Right kidney (tissue), 1 donor: ENCODE data around the gene GPX4.

Source experiments
- DNase-seq: peaks from one replicate; pipeline ENCODE4 v3.0.0-alpha.2; 2016

Gene GPX4

DNA sequence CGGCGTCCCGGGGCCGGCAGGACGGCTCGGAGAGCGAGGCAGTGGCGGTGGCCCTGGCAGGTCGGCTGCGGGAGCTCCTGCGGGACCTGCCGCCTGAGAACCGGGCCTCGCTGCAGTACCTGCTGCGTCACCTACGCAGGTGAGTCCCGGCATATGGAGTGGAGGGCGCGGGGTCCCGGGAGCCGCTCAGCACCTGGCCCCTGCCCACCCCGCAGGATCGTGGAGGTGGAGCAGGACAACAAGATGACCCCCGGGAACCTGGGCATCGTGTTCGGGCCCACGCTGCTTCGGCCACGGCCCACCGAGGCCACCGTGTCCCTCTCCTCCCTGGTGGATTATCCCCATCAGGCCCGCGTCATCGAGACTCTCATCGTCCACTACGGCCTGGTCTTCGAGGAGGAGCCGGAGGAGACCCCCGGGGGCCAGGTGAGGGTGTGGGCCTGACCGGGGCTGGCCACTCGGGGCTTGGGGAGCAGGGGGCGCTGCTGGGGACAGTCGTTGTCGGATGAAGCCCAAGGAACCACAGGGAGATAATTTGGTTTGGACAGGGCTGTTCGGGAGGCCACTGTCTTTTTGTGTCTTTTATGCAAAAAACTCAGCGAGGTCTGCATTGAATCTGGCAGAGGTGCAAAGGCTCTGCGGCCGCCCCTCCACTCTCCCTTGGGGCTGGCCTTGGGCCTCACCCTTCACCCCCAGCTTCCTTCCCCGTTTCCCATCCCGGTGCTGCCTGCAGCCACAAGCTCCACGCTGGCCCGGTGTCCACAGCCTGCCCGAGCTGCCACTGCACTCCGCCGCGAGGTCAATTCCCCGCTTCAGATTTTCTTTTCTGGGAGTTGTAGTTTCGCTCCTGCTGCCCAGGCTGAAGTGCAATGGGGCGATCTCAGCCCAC is 20.6 kb upstream of the GPX4 start:
- DNase-seq, result peak; percentile 49

DNA sequence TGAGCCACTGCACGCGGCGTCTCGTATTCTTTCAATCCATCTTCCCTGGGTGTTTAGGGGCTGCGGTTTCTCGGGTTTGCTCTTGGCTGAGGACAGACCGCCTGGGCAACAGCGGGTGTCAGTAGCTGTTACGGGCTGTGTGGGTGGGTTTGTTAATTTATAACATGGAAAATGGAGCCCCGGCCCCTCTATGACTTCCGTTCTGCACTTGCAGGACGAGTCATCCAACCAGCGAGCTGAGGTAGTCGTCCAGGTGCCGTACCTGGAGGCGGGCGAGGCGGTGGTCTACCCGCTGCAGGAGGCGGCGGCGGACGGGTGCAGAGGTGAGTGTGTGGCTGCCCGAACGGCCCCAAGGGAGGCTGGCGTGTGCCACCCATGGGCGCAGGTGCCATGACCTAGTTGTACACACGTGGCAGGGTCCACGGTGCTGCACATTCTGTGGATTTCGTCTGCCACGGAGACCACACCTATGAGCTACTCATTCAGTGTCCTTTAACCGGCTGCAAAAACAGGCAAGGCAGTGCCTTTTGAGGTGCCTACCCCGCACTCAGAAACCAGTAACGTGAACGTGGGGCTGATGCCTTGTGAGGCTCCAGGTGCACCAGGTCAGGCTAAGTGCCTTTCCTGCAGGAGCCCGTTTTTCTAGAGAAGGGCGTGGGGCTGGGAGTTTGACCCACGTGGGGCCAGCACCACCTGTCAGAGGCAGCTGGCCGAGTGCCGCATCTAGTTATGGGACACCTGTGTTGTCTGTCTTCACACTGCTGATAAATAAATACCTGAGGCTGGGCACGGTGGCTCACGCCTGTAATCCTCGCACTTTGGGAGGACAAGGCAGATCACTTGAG is 19.5 kb upstream of the GPX4 start:
- no peak for DNase-seq

DNA sequence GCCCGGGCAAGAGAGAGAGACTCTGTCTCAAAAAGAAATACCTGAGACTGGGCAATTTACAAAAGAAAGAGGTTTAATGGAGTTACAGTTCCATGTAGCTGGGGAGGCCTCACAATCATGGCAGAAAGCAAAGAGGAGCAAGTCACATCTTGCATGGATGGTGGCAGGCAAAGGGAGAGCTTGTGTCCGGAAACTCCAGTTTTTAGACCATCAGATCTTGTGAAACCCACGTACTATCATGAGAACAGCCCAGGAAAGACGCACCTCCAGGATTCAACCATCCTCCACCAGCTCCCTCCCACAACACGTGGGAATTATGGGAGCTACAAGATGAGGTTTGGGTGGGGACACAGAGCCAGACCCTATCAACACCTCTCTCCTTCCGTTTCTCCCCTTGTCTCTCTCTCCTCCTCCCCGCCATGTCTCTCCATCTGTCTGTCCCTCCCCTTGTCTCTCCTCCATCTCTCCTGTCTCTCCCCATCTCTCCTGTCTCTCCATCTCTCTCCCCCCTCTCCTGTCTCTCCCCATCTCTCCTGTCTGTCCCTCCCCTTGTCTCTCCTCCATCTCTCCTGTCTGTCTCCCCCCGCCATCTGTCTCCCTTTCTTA is 18.6 kb upstream of the GPX4 start:
- no peak for DNase-seq

DNA sequence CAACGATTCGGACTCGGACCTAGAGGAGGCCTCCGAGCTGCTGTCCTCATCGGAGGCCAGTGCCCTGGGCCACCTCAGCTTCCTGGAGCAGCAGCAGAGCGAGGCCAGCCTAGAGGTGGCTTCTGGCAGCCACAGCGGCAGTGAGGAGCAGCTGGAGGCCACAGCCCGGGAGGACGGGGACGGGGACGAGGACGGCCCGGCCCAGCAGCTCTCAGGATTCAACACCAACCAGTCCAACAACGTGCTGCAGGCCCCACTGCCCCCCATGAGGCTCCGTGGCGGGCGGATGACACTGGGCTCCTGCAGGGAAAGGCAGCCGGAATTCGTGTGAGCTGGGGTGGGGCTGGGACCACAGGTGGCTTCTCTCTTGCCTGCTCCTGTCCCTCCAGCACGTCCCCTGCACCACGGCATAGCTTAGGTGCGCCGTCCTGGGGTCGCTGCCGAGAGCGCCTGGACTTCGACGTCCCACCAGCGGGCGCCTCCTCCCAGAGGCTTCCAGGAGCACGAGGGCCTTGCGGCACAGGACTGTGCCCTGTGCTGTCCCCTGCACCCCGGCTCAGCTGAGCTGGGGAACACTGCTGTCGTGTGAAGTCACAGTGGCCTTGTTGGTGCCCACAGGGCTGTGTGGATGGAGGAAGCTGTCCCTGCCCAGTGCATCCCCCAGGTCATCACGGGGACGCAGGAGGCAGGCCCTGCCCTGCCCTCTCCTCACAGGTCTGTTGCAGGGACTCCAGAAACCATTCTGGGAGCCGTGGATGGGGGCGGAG is 17.9 kb upstream of the GPX4 start:
- DNase-seq, result no peak

DNA sequence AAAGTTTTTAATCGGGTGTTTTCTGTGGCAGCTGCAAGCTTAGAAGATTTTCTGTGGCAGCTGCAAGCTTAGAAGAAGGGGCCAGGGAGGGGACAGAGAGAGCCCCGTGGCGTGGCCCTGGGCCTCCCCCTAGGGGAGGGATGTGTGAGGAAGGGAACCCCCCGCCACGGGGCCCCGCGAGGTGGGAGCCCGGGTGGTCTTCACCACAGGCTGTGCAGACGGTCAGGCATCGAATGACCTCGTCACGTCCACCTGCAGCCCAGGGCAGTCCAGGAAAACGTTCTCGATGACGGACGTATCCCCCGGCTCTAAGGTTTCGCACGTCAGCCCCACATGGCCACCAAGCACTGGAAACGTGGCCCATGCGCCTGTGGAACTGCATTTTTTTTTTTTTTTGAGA is 17.2 kb upstream of the GPX4 start:
- DNase-seq, result no peak

DNA sequence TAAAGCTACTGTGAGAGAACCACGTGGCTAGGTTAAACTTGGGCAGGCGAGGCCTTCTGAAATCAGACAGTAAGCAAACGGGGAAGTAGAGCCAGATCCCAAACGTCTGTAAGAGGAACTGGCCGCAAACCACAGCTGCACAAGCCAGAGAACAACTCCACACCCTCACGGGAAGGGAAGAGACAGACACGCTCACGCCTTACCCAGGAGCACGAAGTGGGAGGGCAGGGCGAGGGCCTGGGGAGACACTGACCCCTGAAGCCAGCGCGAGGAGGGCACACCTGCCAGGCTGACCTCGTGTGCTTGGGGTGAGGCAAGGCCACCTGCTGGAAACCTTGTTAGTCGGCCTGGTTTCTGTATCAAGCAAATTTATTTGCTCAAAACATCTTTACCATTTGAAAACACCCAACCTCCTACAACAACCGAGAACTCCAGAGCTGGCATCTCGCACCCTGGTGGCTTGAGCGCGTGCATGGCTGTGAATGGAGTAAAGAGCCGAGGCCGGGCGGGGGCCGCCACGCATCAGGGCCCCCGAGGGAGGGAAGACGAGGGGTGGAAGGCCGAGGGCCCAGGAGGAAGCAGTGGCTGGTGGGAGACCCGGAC is 15.9 kb upstream of the GPX4 start:
- DNase-seq, result no peak

DNA sequence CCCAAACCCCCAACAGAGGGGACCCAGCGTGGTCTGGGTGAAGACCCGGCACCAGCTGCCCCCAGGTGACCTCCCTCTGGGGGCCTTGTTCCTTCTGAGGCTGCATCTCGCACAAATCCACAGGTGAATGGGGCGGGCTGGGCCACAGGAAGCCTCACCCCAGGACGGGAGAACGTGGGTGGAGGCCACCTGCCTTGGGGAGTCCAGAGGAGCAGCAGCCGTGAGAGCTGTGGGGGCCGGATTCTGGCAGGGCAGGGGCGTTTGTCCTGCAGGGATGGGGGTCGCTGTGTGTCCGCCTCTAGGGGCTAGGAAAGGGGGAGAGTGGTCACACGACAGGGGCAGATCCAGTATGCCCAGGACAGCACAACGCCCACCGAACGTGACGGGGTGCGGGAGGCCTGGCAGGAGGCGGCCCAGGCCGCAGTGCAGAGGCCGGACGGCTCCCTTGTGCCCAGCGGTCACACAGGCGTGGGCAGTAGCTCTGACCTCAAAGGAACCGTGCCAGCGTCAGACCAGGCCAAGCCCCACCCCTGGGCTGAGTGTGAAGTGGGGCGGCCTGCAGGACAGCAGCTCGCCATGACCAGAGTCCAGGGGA is 15.3 kb upstream of the GPX4 start:
- no peak for DNase-seq

DNA sequence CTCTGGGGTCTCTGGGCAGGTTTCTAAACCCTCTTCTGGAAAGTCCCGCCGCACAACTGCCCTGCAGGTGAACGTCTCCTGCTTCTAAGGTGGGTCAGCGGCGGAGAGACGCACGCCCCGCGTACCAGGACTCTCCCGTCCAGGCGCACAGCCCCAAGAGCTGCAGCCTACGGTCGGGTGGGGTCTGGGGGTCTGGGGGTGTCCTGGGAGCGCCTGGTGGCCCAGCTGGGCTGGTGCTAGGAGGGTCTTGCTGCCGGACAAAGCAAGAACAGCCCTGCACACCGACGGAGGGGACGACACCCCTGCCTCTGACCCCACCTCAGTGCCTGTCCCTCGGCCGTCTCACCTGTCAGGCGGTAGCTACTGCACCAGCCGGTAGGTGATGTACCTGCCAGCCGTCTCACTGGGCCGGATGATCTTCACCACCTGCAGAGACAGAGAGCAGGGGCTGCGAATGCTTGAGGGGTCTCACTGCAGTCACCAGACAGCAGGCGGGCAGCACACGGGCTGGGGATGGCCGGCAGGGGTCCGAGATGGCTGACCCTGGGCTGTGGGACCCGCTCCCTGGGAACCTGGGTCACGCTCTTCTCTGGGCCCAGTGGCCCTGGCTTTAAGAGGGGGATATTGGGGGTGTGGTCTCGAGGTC is 14.5 kb upstream of the GPX4 start:
- no peak for DNase-seq

DNA sequence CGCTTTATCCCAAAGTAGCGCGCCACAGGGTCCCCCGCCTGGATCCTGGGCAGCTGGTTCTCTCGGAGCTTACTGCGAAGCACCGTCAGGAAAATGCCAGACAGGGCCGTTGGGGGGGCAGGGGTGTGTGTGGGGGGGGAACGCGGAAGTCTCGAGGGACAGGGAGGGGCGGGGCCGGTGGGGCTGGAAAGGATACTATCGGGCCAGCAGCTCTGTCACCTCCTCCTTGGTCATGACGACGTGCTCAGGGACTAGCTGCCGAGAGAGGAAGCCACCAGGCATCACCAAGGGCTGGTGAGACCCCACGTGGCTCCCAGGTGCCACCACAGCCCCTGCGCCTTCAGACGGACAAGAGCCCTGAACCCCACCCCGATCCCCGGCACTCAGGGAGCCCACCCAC is 13.9 kb upstream of the GPX4 start:
- DNase-seq, result no peak

DNA sequence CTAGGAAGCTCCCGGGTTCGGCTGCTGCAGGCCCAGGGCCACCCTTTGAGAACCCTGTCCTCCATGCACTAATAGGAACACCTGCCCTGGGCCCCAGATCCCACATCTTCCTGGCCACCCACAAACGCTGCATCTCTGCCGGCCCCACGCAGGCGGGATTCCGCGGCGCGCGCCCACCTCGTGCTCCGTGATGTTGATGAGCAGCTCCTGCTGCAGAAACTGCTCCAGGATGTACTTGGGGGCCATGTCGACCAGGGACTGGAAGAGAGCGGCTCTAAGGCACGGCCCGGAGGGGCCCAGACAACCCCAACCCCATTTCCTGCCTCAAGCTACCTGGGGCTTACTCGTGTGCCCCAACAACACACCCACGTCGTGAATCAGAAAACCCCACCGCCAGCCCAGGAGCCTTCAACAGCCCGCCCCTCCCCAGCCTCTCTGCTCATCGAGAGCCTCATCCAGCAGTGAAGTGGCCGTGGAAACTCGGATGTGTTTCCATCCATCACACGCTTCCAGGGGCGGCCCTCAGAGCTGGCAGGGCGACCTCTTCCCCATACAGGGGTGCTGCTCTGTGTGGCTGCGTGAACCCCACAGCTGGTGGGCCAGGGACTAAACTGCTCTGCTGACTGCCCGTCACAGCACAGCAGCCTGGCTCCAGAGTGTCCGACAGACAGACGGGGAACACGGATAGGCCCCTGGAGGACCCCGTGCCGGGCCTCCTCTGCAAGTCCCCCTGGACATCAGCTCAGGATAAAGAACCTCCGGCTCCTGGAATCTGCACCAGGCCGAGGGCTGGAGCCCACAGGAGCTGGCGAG is 12.9 kb upstream of the GPX4 start:
- no peak for DNase-seq

DNA sequence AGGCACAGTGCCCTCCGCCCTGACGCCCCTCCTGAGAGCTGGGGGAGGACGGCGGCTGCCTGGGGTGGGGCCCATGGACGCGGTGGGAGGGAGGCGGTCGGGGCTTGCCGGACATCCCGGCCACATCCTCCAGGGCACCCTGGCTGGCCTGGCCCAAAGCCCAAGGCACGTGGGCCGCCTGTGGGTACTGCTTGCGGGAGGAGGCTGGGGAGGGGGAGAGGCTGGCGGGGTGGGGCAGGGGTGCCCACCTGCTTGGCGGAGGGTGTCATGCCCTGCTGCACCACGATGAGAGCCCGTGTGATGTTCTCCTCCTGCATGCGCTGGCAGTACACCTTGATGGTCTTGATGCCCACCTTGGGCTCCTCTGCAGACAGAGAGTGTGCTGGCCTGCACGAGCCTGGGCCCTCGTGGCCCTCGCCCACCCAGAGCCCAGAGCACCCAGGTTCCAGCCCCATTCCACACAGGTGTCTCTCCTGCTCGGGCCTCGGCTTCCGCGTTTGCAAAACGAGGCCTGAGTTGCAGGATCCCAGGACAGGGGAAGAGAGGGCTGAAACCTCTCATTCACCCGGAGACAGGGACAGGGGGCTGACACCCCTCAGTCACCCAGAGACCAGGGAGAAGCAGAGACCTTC is 12.1 kb upstream of the GPX4 start:
- DNase-seq, result no peak

DNA sequence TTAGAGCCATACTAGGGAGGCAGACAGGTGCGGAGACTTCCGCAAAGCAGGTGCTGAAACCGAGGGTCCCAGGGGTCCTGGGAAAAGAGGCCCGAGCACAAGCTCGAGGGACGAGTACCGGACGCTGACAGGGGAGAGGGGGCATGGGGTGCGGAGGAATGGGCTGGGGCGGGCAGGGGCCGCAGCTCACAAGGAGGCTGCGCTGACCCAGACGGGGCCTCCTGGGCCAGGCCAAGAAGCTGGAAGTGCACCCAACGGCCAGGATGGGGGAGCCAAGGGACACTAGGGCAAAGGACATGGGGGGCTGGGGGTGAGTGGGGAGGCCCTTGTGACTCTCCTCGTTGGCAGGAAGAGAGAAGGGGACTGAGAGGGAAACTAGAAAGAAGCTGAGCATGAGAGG is 10.5 kb upstream of the GPX4 start:
- no peak for DNase-seq

DNA sequence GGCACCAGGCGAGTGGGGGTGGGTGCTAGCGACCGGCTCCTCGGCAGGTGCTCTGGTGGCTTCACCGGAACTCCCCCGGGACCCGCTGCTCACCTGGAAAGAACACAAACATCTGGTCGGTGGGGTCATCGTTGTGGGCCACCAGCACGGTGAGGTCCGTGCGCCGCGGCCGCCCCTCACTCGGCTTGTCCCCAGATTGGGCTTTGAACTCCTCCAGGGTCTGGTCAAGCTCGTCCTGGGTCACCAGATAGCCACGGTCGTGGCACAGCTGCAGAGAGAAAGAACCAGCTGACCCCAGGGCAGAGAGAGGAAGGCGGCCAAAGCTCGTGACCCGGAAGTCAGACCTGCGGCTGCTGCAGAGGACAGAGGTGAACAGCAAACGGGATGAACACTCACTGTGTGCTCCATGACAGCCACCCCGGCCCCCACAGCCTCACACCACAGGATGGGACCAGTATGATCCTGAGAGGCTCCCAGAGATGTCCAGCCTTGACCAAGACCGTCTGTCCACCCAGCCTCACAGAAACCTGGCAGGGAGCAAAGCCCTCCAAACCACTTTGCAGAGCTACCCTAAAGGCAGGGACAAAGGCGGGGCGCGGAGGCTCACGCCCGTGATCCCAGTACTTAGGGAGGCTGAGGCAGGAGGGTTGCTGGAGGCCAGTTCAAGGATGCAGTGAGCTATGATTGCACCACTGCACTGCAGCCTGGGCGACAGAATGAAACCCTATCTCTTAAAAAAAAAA is 9.8 kb upstream of the GPX4 start:
- DNase-seq, result no peak

DNA sequence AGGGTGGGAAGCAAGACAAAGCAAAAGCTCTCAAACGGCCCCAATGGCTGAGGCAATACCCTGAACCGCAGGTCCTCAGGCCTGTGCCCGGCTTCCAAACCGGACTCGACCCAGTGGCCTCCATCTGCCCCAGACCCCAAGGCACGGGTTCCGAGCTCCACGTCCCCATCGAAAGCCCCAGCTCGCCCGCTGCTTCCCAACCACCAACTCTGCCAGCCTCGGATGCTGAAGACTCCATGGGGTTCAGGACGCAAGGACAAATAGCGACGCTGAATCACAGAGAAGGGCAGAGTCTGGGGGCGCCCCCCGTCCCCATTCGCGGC is 9.2 kb upstream of the GPX4 start:
- no peak for DNase-seq

DNA sequence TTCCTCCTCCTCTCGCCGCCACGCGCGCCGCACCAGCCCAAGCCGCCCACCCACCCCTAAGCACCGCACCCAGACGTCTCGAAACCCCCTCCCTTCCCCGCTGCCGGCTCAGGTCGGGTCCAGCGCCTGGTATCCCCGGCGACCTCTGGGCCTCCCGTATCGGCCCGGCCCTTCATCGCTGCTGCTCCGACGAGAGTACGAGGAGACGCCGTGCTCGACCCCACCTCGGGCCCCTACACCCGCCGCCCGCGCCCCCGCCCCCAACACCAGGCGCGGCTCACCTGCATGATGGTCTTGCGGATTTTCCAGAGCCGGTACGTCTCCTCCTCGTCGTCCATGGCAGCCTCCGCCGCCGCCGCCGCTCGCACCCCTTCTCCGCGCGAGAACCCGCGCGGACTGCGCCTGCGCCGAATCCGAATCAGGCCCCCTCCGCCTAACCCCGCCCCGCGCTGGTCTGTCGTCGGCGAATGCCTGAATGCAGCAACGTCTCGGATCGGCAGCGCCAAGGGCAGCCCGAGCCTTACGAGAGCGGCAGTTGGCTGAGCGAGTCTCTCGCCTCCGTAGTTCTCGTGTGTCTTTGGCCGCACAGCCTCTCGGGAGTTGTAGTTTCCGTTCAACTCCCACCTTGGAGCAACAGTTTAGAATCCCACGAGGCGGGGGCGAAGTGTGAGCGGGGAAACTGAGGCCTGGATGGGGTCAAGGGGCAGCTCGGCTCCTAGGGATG is 8.7 kb upstream of the GPX4 start, which contains the start of gene POLR2E:
POLR2E (minus strand) TSS at position 398 of the 724 bp plus-strand sequence; CDS start at position 338, 60 bp downstream.
- peak; percentile 93 for DNase-seq

DNA sequence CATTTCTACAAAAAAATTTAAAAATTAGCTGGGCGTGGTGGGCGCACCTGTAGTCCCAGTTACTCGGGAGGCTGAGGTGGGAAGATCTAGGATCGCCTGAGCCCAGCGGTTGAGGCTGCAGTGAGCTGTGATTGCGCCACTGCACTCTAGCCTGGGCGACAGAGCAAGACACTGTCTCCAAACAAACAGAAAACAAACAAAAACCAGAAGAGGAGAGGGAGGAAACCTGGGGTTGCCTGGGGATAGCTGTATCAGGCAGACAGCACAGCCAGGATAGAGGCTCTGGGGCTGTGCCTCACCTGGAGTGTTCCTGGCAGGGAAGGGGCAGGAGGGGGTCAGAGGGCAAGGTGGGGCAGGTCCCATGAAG is 6.0 kb upstream of the GPX4 start:
- no peak for DNase-seq

DNA sequence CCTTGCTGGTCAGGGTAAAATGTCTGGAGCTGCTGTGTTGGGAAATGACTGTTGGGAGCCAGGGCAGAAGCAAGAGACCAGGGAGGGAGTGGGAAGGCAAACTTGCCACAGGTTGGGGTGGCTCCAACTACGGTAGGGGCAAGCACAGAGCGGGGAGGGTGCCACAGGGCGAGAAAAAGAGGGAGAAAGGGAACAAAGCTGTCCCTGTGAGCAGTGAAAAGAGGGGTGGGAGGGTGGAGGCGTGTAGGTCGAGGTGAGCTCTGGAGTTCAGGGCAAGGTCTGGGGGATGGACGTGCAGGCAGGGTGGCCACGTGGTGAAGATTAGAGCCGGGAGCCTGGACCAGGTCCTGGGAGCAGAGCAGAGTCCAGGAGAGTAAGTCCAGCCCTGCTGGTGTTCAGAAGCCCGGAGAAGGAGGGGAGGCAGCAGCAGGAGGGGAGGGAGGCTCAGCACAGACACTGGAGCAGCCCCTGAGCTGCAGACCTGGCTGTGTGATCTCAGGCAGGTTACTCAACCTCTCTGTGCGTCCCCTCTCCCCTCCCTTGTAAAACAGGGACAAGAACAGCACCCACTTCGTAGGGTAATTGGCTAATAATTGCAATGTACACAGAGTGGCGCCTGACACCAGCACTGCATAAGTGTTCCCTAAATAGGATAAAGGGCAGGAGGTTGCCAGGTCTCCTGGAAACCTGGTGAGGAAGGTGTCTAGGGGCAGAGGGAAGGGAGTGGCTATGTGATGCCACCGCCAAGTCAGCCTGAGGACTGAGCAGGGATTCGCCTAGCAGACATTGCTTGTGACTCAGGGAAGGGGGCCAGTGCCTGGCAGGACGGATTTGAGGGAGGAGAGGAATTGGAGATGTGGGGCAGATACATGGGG is 5.4 kb upstream of the GPX4 start:
- no peak for DNase-seq
